Lower leg skin (tissue), 4 donors: ENCODE results near the gene KCNK3. TPM values are rescaled to one million over a fixed set of nuclear protein-coding genes. Genes with fewer than 3 reads are reported as not detected.

Experiments
- DNase-seq, 2 donors: peaks; one replicate each; pipeline ENCODE4 v3.0.0-alpha.2; 2019; ENCODE audit warnings: low spot score in 2 of 2
- H3K4me3 ChIP-seq: fragments of 200-600 bp; sonication (generic); 2 replicates; pipeline ENCODE4 v1.5.1; 2017; ENCODE audit warnings: mild to moderate bottlenecking, low read depth; ENCODE audit not compliant: poor library complexity, severe bottlenecking
- CTCF ChIP-seq, 3 donors: fragments of 450-650 bp; IDR thresholded peaks; one replicate each; pipeline ENCODE4 v1.5.1; 2016; ENCODE audit warnings: antibody characterized with exemption in 3 of 3, mild to moderate bottlenecking in 3 of 3, moderate library complexity in 2 of 3
- POLR2A ChIP-seq, 2 donors: fragments of 450-650 bp; IDR thresholded peaks; one replicate each; pipeline ENCODE4 v1.6.1; 2016 to 2017; ENCODE audit warnings: antibody characterized with exemption in 2 of 2, mild to moderate bottlenecking in 1 of 2, moderate library complexity in 1 of 2
- WGBS, 2 donors: methylation state at CpG; one replicate each; pipeline ENCODE4 v1.1.5; 2018; 5-methylcytosine and 5-hydroxymethylcytosine counted together
- intact Hi-C: fragments of 100-400 bp; cut with DNase I; formaldehyde crosslinking; loops from one replicate; pipeline ENCODE4 v1.15.0; 2023; ENCODE audit warnings: low total_unique reads
- total RNA-seq, 4 donors: library from RNA; depleted of rRNA; stranded (reverse); fragments of >200 nt; gene quantifications; one replicate each; pipeline ENCODE4 v1.1.0, GENCODE V29; 2016

The KCNK3 gene
- total RNA-seq, 4 donors from 2014 or later: 0.42 to 3.1 (median 0.69) TPM; not detected in 1

- no peak for DNase-seq
- no peak overlapping the region for H3K4me3 ChIP-seq
- 74 to 75% methylated on average over 18 to 19 of the region's 19 CpGs for WGBS, 2 donors
- TF ChIP-seq CTCF (IDR thresholded peaks at IDR 0.05): no peak
- no peak for TF ChIP-seq POLR2A (IDR thresholded peaks at IDR 0.05)
- intact Hi-C loops: no loop called here
Measured at GRCh38 chr2:26730549-26731344, 38.2 kb downstream of the KCNK3 start.

GRCh38 chr2:26731714-26732113 is 39.2 kb downstream of the KCNK3 start:
- no peak overlapping the region for H3K4me3 ChIP-seq
- 76 to 88% methylated on average over 3 to 4 of the region's 4 CpGs for WGBS, 2 donors
- intact Hi-C loops: no loop called here
- TF ChIP-seq POLR2A (IDR thresholded peaks at IDR 0.05) (no peak), CTCF (IDR thresholded peaks at IDR 0.05) (no peak)
- DNase-seq: no peak

- no peak overlapping the region for H3K4me3 ChIP-seq
- WGBS, 2 donors: 91 to 96% methylated on average over 3 of the region's 3 CpGs
- TF ChIP-seq POLR2A (IDR thresholded peaks at IDR 0.05): no peak
- TF ChIP-seq CTCF (IDR thresholded peaks at IDR 0.05): no peak
- no peak for DNase-seq
- intact Hi-C loops: no loop called here
Measured at GRCh38 chr2:26732446-26732845, 39.9 kb downstream of the KCNK3 start.

GRCh38 chr2:26733413-26733812 is 40.9 kb downstream of the KCNK3 start:
- DNase-seq: no peak
- WGBS, 2 donors: 88 to 89% methylated on average over 9 of the region's 9 CpGs
- H3K4me3 ChIP-seq: no peak overlapping the region
- TF ChIP-seq POLR2A (IDR thresholded peaks at IDR 0.05) (no peak), CTCF (IDR thresholded peaks at IDR 0.05) (no peak)
- intact Hi-C loops: no loop called here

GRCh38 chr2:26735097-26735496 is 42.6 kb downstream of the KCNK3 start:
- H3K4me3 ChIP-seq: no peak overlapping the region
- intact Hi-C loops: no loop called here
- TF ChIP-seq POLR2A (IDR thresholded peaks at IDR 0.05) (no peak), CTCF (IDR thresholded peaks at IDR 0.05) (no peak)
- 54 to 64% methylated on average over 5 of the region's 5 CpGs for WGBS, 2 donors
- no peak for DNase-seq
